H1 (cell line): ENCODE measurements around the gene L2HGDH. TPM values are rescaled to one million over a fixed set of nuclear protein-coding genes. Genes with fewer than 3 reads are reported as not detected.

Experiments used
- CTCF ChIA-PET: fragments of 300-600 bp; sonication (Branson Sonifier 250); formaldehyde crosslinking; loops from one replicate; lab custom pipeline; 2021; ENCODE audit not compliant: partially characterized antibody; lab: Charles Lee
- POLR2A ChIA-PET: fragments of 300-600 bp; sonication (Branson Sonifier 250); formaldehyde crosslinking; loops from one replicate; lab custom pipeline; 2021; ENCODE audit warnings: inconsistent platforms; ENCODE audit not compliant: partially characterized antibody; lab: Charles Lee
- DNase-seq, 2 experiments: peaks; one replicate each; pipeline versions ENCODE4 v3.0.0 to v3.0.0-alpha.2; 2010 to 2022; ENCODE audit warnings: low spot score in 2 of 2, low read depth in 1 of 2, mixed read lengths in 1 of 2
- FAIRE-seq: peaks from 2 replicates; lab custom pipeline; 2011; peaks lifted over from hg19 to GRCh38; lab: Jason Lieb, UNC
- H2AFZ ChIP-seq: 2 replicates; pipeline ENCODE4 v1.8.1; 2012; ENCODE audit warnings: low read length, inconsistent platforms
- H2AK5ac ChIP-seq: 2 replicates; pipeline ENCODE4 v1.6.1; 2013; ENCODE audit warnings: low read depth, low read length
- H2BK120ac ChIP-seq: replicated peaks from 2 replicates; pipeline ENCODE3; 2013; ENCODE audit warnings: low read depth, low read length, inconsistent platforms
- H2BK12ac ChIP-seq: 2 replicates; pipeline ENCODE4 v1.6.1; 2013; ENCODE audit warnings: low read depth, low read length
- H2BK15ac ChIP-seq: 2 replicates; pipeline ENCODE4 v1.6.1; 2013; ENCODE audit warnings: low read length
- H2BK20ac ChIP-seq: 2 replicates; pipeline ENCODE4 v1.6.1; 2013; ENCODE audit warnings: low read length
- H2BK5ac ChIP-seq: 2 replicates; pipeline ENCODE4 v1.6.1; 2013; ENCODE audit warnings: low read depth, low read length
- H3K14ac ChIP-seq: 2 replicates; pipeline ENCODE4 v1.6.1; 2013; ENCODE audit warnings: inconsistent platforms; ENCODE audit not compliant: insufficient read length
- H3K18ac ChIP-seq: 2 replicates; pipeline ENCODE4 v1.6.1; 2013; ENCODE audit warnings: low read length; ENCODE audit errors: extremely low read depth
- H3K23ac ChIP-seq: 2 replicates; pipeline ENCODE4 v1.6.1; 2013; ENCODE audit warnings: inconsistent platforms; ENCODE audit not compliant: insufficient read length
- H3K23me2 ChIP-seq: 2 replicates; pipeline ENCODE4 v1.6.1; 2013; ENCODE audit warnings: low read depth, low read length
- H3K27ac ChIP-seq: 2 replicates; pipeline ENCODE4 v1.6.1; 2011; ENCODE audit warnings: low read depth, low read length, inconsistent platforms
- H3K27me3 ChIP-seq, 4 experiments: replicated peaks in 1 of 4; 1 replicate in 1 of 4; 2 replicates in 3 of 4; pipeline versions ENCODE4 v1.6.1 to v1.8.1; 2011 to 2013; ENCODE audit warnings: low read length in 3 of 4, mild to moderate bottlenecking in 3 of 4, inconsistent platforms in 2 of 4, mixed read lengths in 2 of 4, moderate library complexity in 1 of 4; ENCODE audit not compliant: control insufficient read depth in 3 of 4, insufficient read depth in 3 of 4; ENCODE audit errors: extremely low read depth in 1 of 4
- H3K36me3 ChIP-seq, 4 experiments: 2 replicates each; pipeline versions ENCODE4 v1.6.1 to v1.8.1; 2011 to 2013; ENCODE audit warnings: mild to moderate bottlenecking in 4 of 4, low read length in 3 of 4, moderate library complexity in 2 of 4, control low read depth in 1 of 4, inconsistent platforms in 1 of 4; ENCODE audit not compliant: insufficient read depth in 4 of 4, control insufficient read depth in 2 of 4
- H3K4ac ChIP-seq: replicated peaks from 2 replicates; pipeline ENCODE3; 2013; ENCODE audit warnings: low read length, low read depth, mixed read lengths, inconsistent platforms; ENCODE audit not compliant: insufficient read length
- H3K4me1 ChIP-seq, 4 experiments: replicated peaks in 1 of 4; 1 replicate in 1 of 4; 2 replicates in 3 of 4; pipeline versions ENCODE4 v1.6.1 to v1.8.1; 2011 to 2013; ENCODE audit warnings: low read length in 3 of 4, inconsistent platforms in 2 of 4, mixed read lengths in 1 of 4; ENCODE audit not compliant: insufficient read depth in 4 of 4, control insufficient read depth in 3 of 4
- H3K4me2 ChIP-seq, 2 experiments: 2 replicates each; pipeline versions ENCODE4 v1.6.1 to v1.8.1; 2011 to 2013; ENCODE audit warnings: low read depth in 2 of 2, low read length in 2 of 2, control low read depth in 1 of 2, inconsistent platforms in 1 of 2, mild to moderate bottlenecking in 1 of 2; ENCODE audit not compliant: insufficient read depth in 1 of 2
- H3K4me3 ChIP-seq, 4 experiments: fragments of 200-600, 300-600 bp in 1 of 4; sonication (generic), shearing (Covaris generic), sonication (Bioruptor Twin) in 1 of 4; 2 replicates each; pipeline versions ENCODE4 v1.5.1 to v1.8.1; 2011 to 2016; ENCODE audit warnings: low read length in 4 of 4, low read depth in 3 of 4, control low read depth in 2 of 4, inconsistent platforms in 2 of 4, mild to moderate bottlenecking in 2 of 4, mixed read lengths in 1 of 4, moderate library complexity in 1 of 4; ENCODE audit not compliant: insufficient read depth in 2 of 4; ENCODE audit errors: extremely low read depth in 1 of 4
- H3K56ac ChIP-seq: replicated peaks from 2 replicates; pipeline ENCODE3; 2013; ENCODE audit warnings: low read depth, mild to moderate bottlenecking, mixed read lengths, low read length, inconsistent platforms; ENCODE audit not compliant: insufficient read length
- H3K79me1 ChIP-seq: 2 replicates; pipeline ENCODE4 v1.6.1; 2013; ENCODE audit warnings: low read depth, low read length, control low read depth
- H3K79me2 ChIP-seq, 2 experiments: 2 replicates each; pipeline versions ENCODE4 v1.6.1 to v1.8.1; 2012 to 2013; ENCODE audit warnings: low read length in 2 of 2, mild to moderate bottlenecking in 2 of 2, inconsistent platforms in 1 of 2; ENCODE audit not compliant: insufficient read depth in 2 of 2, control insufficient read depth in 1 of 2
- H3K9ac ChIP-seq, 4 experiments: replicated peaks in 1 of 4; 1 replicate in 1 of 4; 2 replicates in 3 of 4; pipeline versions ENCODE4 v1.6.1 to v1.8.1; 2011 to 2013; ENCODE audit warnings: low read depth in 3 of 4, low read length in 3 of 4, control low read depth in 2 of 4, mild to moderate bottlenecking in 2 of 4, moderate library complexity in 2 of 4, inconsistent platforms in 1 of 4; ENCODE audit errors: extremely low read depth in 1 of 4
- H3K9me3 ChIP-seq, 2 experiments: 2 replicates each; pipeline versions ENCODE4 v1.6.1 to v1.8.1; 2012 to 2013; ENCODE audit warnings: mild to moderate bottlenecking in 2 of 2, moderate library complexity in 2 of 2, control low read depth in 1 of 2, inconsistent platforms in 1 of 2, low read depth in 1 of 2, low read length in 1 of 2, mixed read lengths in 1 of 2; ENCODE audit not compliant: insufficient read depth in 2 of 2
- H4K20me1 ChIP-seq, 2 experiments: replicated peaks in 1 of 2; 2 replicates each; pipeline versions ENCODE3 to v1.8.1; 2011 to 2013; ENCODE audit warnings: inconsistent platforms in 2 of 2, low read length in 2 of 2, mild to moderate bottlenecking in 1 of 2; ENCODE audit not compliant: insufficient read depth in 2 of 2, control insufficient read depth in 1 of 2
- H4K5ac ChIP-seq: 2 replicates; pipeline ENCODE4 v1.6.1; 2013; ENCODE audit warnings: low read length, low read depth, mixed read lengths, inconsistent platforms; ENCODE audit not compliant: insufficient read length
- H4K8ac ChIP-seq: 2 replicates; pipeline ENCODE4 v1.8.0; 2013; ENCODE audit warnings: mild to moderate bottlenecking, moderate library complexity, low read length, inconsistent platforms; ENCODE audit not compliant: insufficient read depth; ENCODE audit errors: extremely low read depth
- H4K91ac ChIP-seq: replicated peaks from 2 replicates; pipeline ENCODE3; 2013; ENCODE audit warnings: low read length, mixed read lengths, inconsistent platforms; ENCODE audit not compliant: insufficient read length
- SUZ12 ChIP-seq: fragments of 200-600 bp; sonication (generic); IDR thresholded peaks from 2 replicates; pipeline ENCODE4 v1.6.1; 2012; ENCODE audit warnings: mild to moderate bottlenecking, inconsistent platforms, low read length, moderate library complexity, mixed read lengths
- WGBS, 2 experiments: shearing (Covaris generic) in 1 of 2; methylation state at CpG; one replicate each; pipeline versions ENCODE4 v1.1.6 to v1.1.7; 2013 to 2015; ENCODE audit warnings: low lambda C conversion rate in 2 of 2, mixed read lengths in 2 of 2, inconsistent platforms in 1 of 2, low coverage in 1 of 2, missing lambda C conversion rate in 1 of 2; ENCODE audit not compliant: insufficient replicate concordance in 2 of 2, insufficient coverage in 1 of 2, insufficient read length in 1 of 2; ENCODE audit errors: extremely low coverage in 1 of 2, missing lambda C conversion rate in 1 of 2; 5-methylcytosine and 5-hydroxymethylcytosine counted together
- polyA plus RNA-seq, 7 experiments: library from polyadenylated mRNA; depleted of rRNA in 3 of 7; stranded (reverse) in 5 of 7; unstranded in 2 of 7; fragments of >200 nt in 5 of 7; fragments of 200-250 nt in 2 of 7; gene quantifications; 1 replicate in 5 of 7; 2 replicates in 1 of 7; 4 replicates in 1 of 7; pipeline versions ENCODE4 v1.2.1 to v1.2.3, GENCODE V29; 2011 to 2013; ENCODE audit warnings: missing spikeins in 2 of 7, mixed read lengths in 2 of 7
- total RNA-seq: library from RNA; stranded (reverse); fragmentation: NEBNext Ultra II Directional; extraction: Animal tissue kit (Norgen Biotek cat#: 25700); gene quantifications from 2 replicates; pipeline ENCODE4 v1.2.1, GENCODE V29; 2021

L2HGDH gene
- total and polyA plus RNA-seq, 2 of the 8 experiments (the other 6 are each of a cell fraction or from before 2014, with no cell fraction given) = 12.2 to 28.6 TPM

- Histone ChIP-seq H3K4me3 (no peak overlapping the region), H2AK5ac (no peak overlapping the region), H3K23ac (no peak overlapping the region), H4K20me1 (no peaks in the 10 kb centered on the region), H2BK15ac (no peak overlapping the region), H3K27ac (no peak overlapping the region), H2BK12ac (no peak overlapping the region), H3K56ac (no peak overlapping the region), H4K8ac (no peak overlapping the region), H3K4me2 (no peak overlapping the region), H4K5ac (no peak overlapping the region), H3K36me3 (peaks cover 0 to 11% (median 1%) of the 10 kb centered on the region in 4 experiments; a peak in 3 of 8 replicates), H4K91ac (no peak overlapping the region), H3K4me1 (no peaks in the 10 kb centered on the region), H3K9me3 (no peaks in the 10 kb centered on the region), H2BK120ac (no peak overlapping the region), H3K79me1 (no peaks in the 10 kb centered on the region), H2BK5ac (no peak overlapping the region), H3K79me2 (no peaks in the 10 kb centered on the region), H3K27me3 (no peaks in the 10 kb centered on the region), H3K14ac (no peak overlapping the region), H3K18ac (no peak overlapping the region), H3K9ac (no peak overlapping the region), H3K23me2 (no peaks in the 10 kb centered on the region), H2AFZ (no peak overlapping the region), H2BK20ac (no peak overlapping the region), H3K4ac (no peak overlapping the region)
- no peak for DNase-seq
- ChIA-PET CTCF (interaction anchor here (0.5 to 1.7 kb wide), 2 partner anchors 12 to 18 kb away, joined by 3 to 6 read pairs; no protein-coding TSS in a partner anchor), POLR2A (interaction anchor here (0.7 to 1.3 kb wide), 2 partner anchors 10 to 35 kb away, joined by 3 to 4 read pairs; no protein-coding TSS in a partner anchor)
- TF ChIP-seq SUZ12 = no peak
- 88% methylated on average over 5 of the region's 5 CpGs; no CpG with 5 or more reads in 1 of the 2 experiments for WGBS, 2 experiments
- FAIRE-seq = no peak
Observed at GRCh38 chr14:50242566-50243310, 69.3 kb downstream of the L2HGDH start.
